SK-N-MC (cell line): ENCODE data around the gene MYO7A.

ENCODE experiments used
- EZH2 ChIP-seq: fragments of 200-600 bp; sonication (generic); IDR thresholded peaks from one replicate; pipeline ENCODE4 v1.6.1; 2017; ENCODE audit warnings: antibody characterized with exemption
- FOXP2 ChIP-seq: optimal IDR thresholded peaks from 2 replicates; pipeline ENCODE3; 2011; ENCODE audit warnings: mild to moderate bottlenecking, moderate library complexity; ENCODE audit not compliant: insufficient read depth; ENCODE audit errors: extremely low read length, control extremely low read depth
- POLR2AphosphoS5 ChIP-seq: IDR thresholded peaks from 2 replicates; pipeline ENCODE4 v1.6.1; 2012; ENCODE audit warnings: mild to moderate bottlenecking, low read depth, low read length, borderline replicate concordance

DNA sequence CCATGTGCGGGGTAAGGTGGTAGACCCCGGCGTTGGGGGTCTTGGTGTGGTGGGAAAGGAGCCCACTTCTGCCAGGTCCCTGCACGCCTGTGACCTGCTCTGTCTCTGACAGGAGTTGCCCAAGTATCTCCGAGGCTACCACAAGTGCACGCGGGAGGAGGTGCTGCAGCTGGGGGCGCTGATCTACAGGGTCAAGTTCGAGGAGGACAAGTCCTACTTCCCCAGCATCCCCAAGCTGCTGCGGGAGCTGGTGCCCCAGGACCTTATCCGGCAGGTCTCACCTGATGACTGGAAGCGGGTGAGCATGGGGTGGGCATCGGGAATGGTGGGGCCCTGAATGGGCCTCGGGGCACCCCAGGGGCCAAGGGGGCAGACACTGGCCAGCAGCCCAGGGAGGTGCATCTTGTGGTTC, 83.0 kb downstream of the MYO7A start:
- TF ChIP-seq POLR2AphosphoS5 (no peak), EZH2 (no peak), FOXP2 (no peak)
